ENCODE measurements around the gene SCNN1G. TPM values are rescaled to one million over a fixed set of nuclear protein-coding genes. Genes with fewer than 3 reads are reported as not detected.

Gene SCNN1G
- total and polyA plus RNA-seq, 2 of the 13 experiments (the other 11 are each of a cell fraction or from before 2014, with no cell fraction given): not detected

- ATAC-seq (peak; percentile 64; the same call in 1 of the 3 replicates), FAIRE-seq (no peak), DNase-seq (ENCODE audit: low spot score) (no peak)
- Histone ChIP-seq H3K36me3 (replicated peaks in 1 of 2; ENCODE audit: control insufficient read depth in 1 of 2, insufficient read depth in 2 of 2, low read length in 2 of 2) (no peaks in the 10 kb centered on the region), H4K20me1 (ENCODE audit: insufficient read depth, low read length) (no peaks in the 10 kb centered on the region), H2AFZ (ENCODE audit: low read length) (no peak overlapping the region), H3K4me2 (ENCODE audit: low read depth, low read length) (no peak overlapping the region), H3K4me3 (replicated peaks in 1 of 3; ENCODE audit: insufficient read depth in 1 of 3, low read depth in 2 of 3, low read length in 3 of 3) (no peak overlapping the region), H3K79me2 (ENCODE audit: insufficient read depth, low read length) (no peaks in the 10 kb centered on the region), H3K9me3 (ENCODE audit: low read length) (no peaks in the 10 kb centered on the region), H3K4me1 (ENCODE audit: insufficient read depth, low read length) (no peaks in the 10 kb centered on the region), H3K27ac (ENCODE audit: extremely low read length, insufficient read depth, low read length) (no peak overlapping the region), H3K9ac (ENCODE audit: insufficient read depth, low read depth, low read length) (no peak overlapping the region), H3K27me3 (ENCODE audit: control insufficient read depth in 1 of 2, insufficient read depth in 2 of 2, low read length in 2 of 2) (peaks cover 2 to 37% of the 10 kb centered on the region in 2 experiments; a peak in 3 of 5 replicates)
- ChIA-PET CTCF (ENCODE audit: low intra/inter-chr PET ratio, low total read pairs) (no interaction called here), POLR2A (no interaction called here)
- in situ Hi-C loops (cut with HindIII; ENCODE audit: extremely low pct_ligation_motif_present, low pct_unique_long_range_greater_than_20kb) (no loop called here), intact Hi-C loops (cut with micrococcal nuclease; ENCODE audit: unreplicated experiment) (no loop called here)
- BruUV-seq (replicated peaks): no TSS peak
- TF ChIP-seq FOXA1 (IDR thresholded peaks at IDR 0.05) (no peak), FOXA1 (CRISPR knock-in tag; IDR thresholded peaks at IDR 0.05) (peak; percentile 28; the same call in 1 of the 2 replicates), ELF1 (CRISPR knock-in tag; IDR thresholded peaks at IDR 0.05) (no peak)
- 6% methylated on average over 5 of the region's 5 CpGs for WGBS (ENCODE audit: low lambda C conversion rate)
Observed at GRCh38 chr16:23196539-23196938, 14.0 kb downstream of the SCNN1G start.

- 2% methylated on average over 1 of the region's 1 CpG for WGBS (ENCODE audit: low lambda C conversion rate)
- Histone ChIP-seq H4K20me1 (ENCODE audit: insufficient read depth, low read length) (no peaks in the 10 kb centered on the region), H3K36me3 (replicated peaks in 1 of 2; ENCODE audit: control insufficient read depth in 1 of 2, insufficient read depth in 2 of 2, low read length in 2 of 2) (no peaks in the 10 kb centered on the region), H3K9me3 (ENCODE audit: low read length) (no peaks in the 10 kb centered on the region), H3K9ac (ENCODE audit: insufficient read depth, low read depth, low read length) (no peak overlapping the region), H3K27me3 (ENCODE audit: control insufficient read depth in 1 of 2, insufficient read depth in 2 of 2, low read length in 2 of 2) (peaks cover 0 to 28% of the 10 kb centered on the region in 2 experiments; a peak in 2 of 5 replicates), H3K4me2 (ENCODE audit: low read depth, low read length) (no peak overlapping the region), H3K79me2 (ENCODE audit: insufficient read depth, low read length) (no peaks in the 10 kb centered on the region), H3K4me3 (replicated peaks in 1 of 3; ENCODE audit: insufficient read depth in 1 of 3, low read depth in 2 of 3, low read length in 3 of 3) (no peak overlapping the region), H3K4me1 (ENCODE audit: insufficient read depth, low read length) (no peaks in the 10 kb centered on the region), H2AFZ (ENCODE audit: low read length) (no peak overlapping the region), H3K27ac (ENCODE audit: extremely low read length, insufficient read depth, low read length) (no peak overlapping the region)
- POLR2A ChIA-PET: no interaction called here
- FAIRE-seq: no peak
- CTCF ChIA-PET (ENCODE audit: low intra/inter-chr PET ratio, low total read pairs): no interaction called here
- no peak for ATAC-seq
- intact Hi-C loops (cut with micrococcal nuclease; ENCODE audit: unreplicated experiment): no loop called here
- DNase-seq (ENCODE audit: low spot score): no peak
- no TSS peak for BruUV-seq (replicated peaks)
- in situ Hi-C loops (cut with HindIII; ENCODE audit: extremely low pct_ligation_motif_present, low pct_unique_long_range_greater_than_20kb): no loop called here
- TF ChIP-seq HCFC1 (IDR thresholded peaks at IDR 0.05; ENCODE audit: low read depth, low read length): no peak
- no peak for TF ChIP-seq CC2D1A (CRISPR knock-in tag; IDR thresholded peaks at IDR 0.05)
- no peak for TF ChIP-seq CREB3 (CRISPR knock-in tag; IDR thresholded peaks at IDR 0.05)
- no peak for TF ChIP-seq ZBTB38 (CRISPR knock-in tag; IDR thresholded peaks at IDR 0.05)
- TF ChIP-seq RCOR2 (CRISPR knock-in tag; IDR thresholded peaks at IDR 0.05): no peak
- TF ChIP-seq SP5 (CRISPR knock-in tag; IDR thresholded peaks at IDR 0.05; ENCODE audit: borderline replicate concordance, low read depth): no peak
- no peak for TF ChIP-seq NONO (IDR thresholded peaks at IDR 0.05)
- TF ChIP-seq NONO (CRISPR knock-in tag; conservative IDR thresholded peaks at IDR 0.05): no peak
- TF ChIP-seq ZNF839 (CRISPR knock-in tag; IDR thresholded peaks at IDR 0.05; ENCODE audit: borderline replicate concordance): no peak
- TF ChIP-seq HINFP (CRISPR knock-in tag; IDR thresholded peaks at IDR 0.05; ENCODE audit: low read depth): no peak
- TF ChIP-seq HOXA3 (CRISPR knock-in tag; IDR thresholded peaks at IDR 0.05): no peak
- no peak for TF ChIP-seq KLF15 (CRISPR knock-in tag; IDR thresholded peaks at IDR 0.05; ENCODE audit: borderline replicate concordance)
- TF ChIP-seq ZNF766 (CRISPR knock-in tag; IDR thresholded peaks at IDR 0.05; ENCODE audit: borderline replicate concordance): no peak
- no peak for TF ChIP-seq ZNF205 (CRISPR knock-in tag; IDR thresholded peaks at IDR 0.05)
- TF ChIP-seq ESRRA (CRISPR knock-in tag; IDR thresholded peaks at IDR 0.05; ENCODE audit: low read depth): no peak
Observed at GRCh38 chr16:23202166-23202565, 19.6 kb downstream of the SCNN1G start.

Measured in HepG2 (cell line).